ENCODE data around the gene KIF24.

DNA sequence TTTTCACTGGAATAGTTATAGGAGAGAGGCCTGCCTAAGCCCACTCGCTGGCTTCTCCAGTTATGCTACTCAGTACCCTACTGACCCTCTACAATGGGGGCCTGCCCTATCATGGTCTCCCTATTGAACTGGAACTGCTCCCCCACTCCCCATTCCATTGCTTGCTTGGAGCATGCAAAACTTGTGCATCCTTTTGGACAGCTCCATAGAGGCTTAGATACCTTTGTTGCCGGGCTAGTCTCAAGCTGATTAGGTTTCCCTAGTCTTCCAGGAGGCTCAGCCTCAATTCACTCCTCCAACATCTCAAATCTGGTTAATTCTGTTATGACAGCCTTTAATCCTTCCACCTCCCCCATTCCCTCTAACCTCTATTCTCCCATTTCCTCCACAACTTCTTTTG lies 39.9 kb downstream of the KIF24 start:
- TF ChIP-seq TAF1 (IDR thresholded peaks at IDR 0.05; ENCODE audit: low read depth, low read length) (no peak), EZH2 (IDR thresholded peaks at IDR 0.05; ENCODE audit: low read depth, low read length, severe bottlenecking) (no peak), BCL11A (IDR thresholded peaks at IDR 0.05; ENCODE audit: low read depth in 2 of 2, low read length in 2 of 2) (no peak), BRCA1 (IDR thresholded peaks at IDR 0.05; ENCODE audit: low read depth, low read length) (no peak), POLR2A (IDR thresholded peaks at IDR 0.05; ENCODE audit: control extremely low read depth in 1 of 2, low read depth in 2 of 2, low read length in 2 of 2) (no peak), TBP (IDR thresholded peaks at IDR 0.05; ENCODE audit: low read depth, low read length) (no peak), EGR1 (IDR thresholded peaks at IDR 0.05; ENCODE audit: borderline replicate concordance, low read depth, low read length) (no peak), CHD2 (IDR thresholded peaks at IDR 0.05; ENCODE audit: low read length) (no peak), POLR2AphosphoS5 (IDR thresholded peaks at IDR 0.05; ENCODE audit: low read depth, low read length) (no peak)
- TF ChIP-seq, protein P1, sequence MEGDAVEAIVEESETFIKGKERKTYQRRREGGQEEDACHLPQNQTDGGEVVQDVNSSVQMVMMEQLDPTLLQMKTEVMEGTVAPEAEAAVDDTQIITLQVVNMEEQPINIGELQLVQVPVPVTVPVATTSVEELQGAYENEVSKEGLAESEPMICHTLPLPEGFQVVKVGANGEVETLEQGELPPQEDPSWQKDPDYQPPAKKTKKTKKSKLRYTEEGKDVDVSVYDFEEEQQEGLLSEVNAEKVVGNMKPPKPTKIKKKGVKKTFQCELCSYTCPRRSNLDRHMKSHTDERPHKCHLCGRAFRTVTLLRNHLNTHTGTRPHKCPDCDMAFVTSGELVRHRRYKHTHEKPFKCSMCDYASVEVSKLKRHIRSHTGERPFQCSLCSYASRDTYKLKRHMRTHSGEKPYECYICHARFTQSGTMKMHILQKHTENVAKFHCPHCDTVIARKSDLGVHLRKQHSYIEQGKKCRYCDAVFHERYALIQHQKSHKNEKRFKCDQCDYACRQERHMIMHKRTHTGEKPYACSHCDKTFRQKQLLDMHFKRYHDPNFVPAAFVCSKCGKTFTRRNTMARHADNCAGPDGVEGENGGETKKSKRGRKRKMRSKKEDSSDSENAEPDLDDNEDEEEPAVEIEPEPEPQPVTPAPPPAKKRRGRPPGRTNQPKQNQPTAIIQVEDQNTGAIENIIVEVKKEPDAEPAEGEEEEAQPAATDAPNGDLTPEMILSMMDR (IDR thresholded peaks at IDR 0.05; ENCODE audit: control extremely low read depth in 1 of 3, insufficient read depth in 1 of 3, low read depth in 1 of 3, low read length in 3 of 3): no peak
- TF ChIP-seq, protein P2, sequence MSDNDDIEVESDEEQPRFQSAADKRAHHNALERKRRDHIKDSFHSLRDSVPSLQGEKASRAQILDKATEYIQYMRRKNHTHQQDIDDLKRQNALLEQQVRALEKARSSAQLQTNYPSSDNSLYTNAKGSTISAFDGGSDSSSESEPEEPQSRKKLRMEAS (IDR thresholded peaks at IDR 0.05): no peak
- TF ChIP-seq, protein P3, sequence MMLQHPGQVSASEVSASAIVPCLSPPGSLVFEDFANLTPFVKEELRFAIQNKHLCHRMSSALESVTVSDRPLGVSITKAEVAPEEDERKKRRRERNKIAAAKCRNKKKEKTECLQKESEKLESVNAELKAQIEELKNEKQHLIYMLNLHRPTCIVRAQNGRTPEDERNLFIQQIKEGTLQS (IDR thresholded peaks at IDR 0.05; ENCODE audit: insufficient read depth, low read depth, low read length): no peak

All from H1 (cell line).